OCI-LY7 (cell line): ENCODE data around the gene ADRB1. TPM values are rescaled to one million over a fixed set of nuclear protein-coding genes. Genes with fewer than 3 reads are reported as not detected.

Experiments used
- BruUV-seq: library from RNA; stranded (reverse); fragments of 400-500 nt; replicated peaks from 2 replicates; lab custom pipeline; 2021; lab: Mats Ljungman, UMichigan
- CTCF ChIA-PET: fragments of 300-600 bp; sonication (Branson Sonifier 250); formaldehyde crosslinking; loops from one replicate; lab custom pipeline; 2022; ENCODE audit warnings: antibody characterized with exemption; ENCODE audit not compliant: unreplicated experiment; lab: Charles Lee
- POLR2A ChIA-PET: fragments of 300-600 bp; sonication (Branson Sonifier 250); formaldehyde crosslinking; loops from one replicate; lab custom pipeline; 2022; ENCODE audit warnings: antibody characterized with exemption; lab: Charles Lee
- DNase-seq: peaks from one replicate; pipeline ENCODE4 v3.0.0-alpha.2; 2015; ENCODE audit warnings: low spot score
- H2AFZ ChIP-seq: fragments of 200-600 bp; sonication (generic), shearing (Covaris generic); 2 replicates; pipeline ENCODE4 v1.6.1; 2014; ENCODE audit warnings: mild to moderate bottlenecking, antibody characterized with exemption, low read length, moderate library complexity
- H3K27ac ChIP-seq: fragments of 200-600 bp; sonication (generic); 2 replicates; pipeline ENCODE4 v1.5.1; 2014; ENCODE audit warnings: mixed run types, low read depth, mild to moderate bottlenecking, moderate library complexity, low read length, inconsistent platforms; ENCODE audit not compliant: poor library complexity, severe bottlenecking
- H3K36me3 ChIP-seq: fragments of 200-600 bp; sonication (generic); 2 replicates; pipeline ENCODE4 v1.6.1; 2014; ENCODE audit warnings: mild to moderate bottlenecking, antibody characterized with exemption, low read length, moderate library complexity, mixed read lengths; ENCODE audit not compliant: insufficient read depth
- H3K4me1 ChIP-seq: fragments of 200-600 bp; sonication (generic); 2 replicates; pipeline ENCODE4 v1.5.1; 2014; ENCODE audit warnings: mild to moderate bottlenecking, low read length; ENCODE audit not compliant: insufficient read depth, poor library complexity, severe bottlenecking
- H3K4me2 ChIP-seq: fragments of 200-600 bp; sonication (generic); 2 replicates; pipeline ENCODE4 v1.6.1; 2014; ENCODE audit warnings: mild to moderate bottlenecking, low read length
- H3K4me3 ChIP-seq: fragments of 200-600 bp; sonication (generic); 2 replicates; pipeline ENCODE4 v1.5.1; 2014; ENCODE audit warnings: mild to moderate bottlenecking, low read depth, low read length; ENCODE audit not compliant: poor library complexity, severe bottlenecking
- H3K79me2 ChIP-seq: fragments of 200-600 bp; sonication (generic); 2 replicates; pipeline ENCODE4 v1.6.1; 2016; ENCODE audit warnings: low read depth, mild to moderate bottlenecking, low read length, moderate library complexity, mixed read lengths; ENCODE audit not compliant: insufficient read depth
- H3K9me2 ChIP-seq: fragments of 200-600 bp; sonication (generic); 2 replicates; pipeline ENCODE4 v1.6.1; 2016; ENCODE audit warnings: mild to moderate bottlenecking, low read length, mixed read lengths; ENCODE audit not compliant: insufficient read depth
- H3K9me3 ChIP-seq: fragments of 200-600 bp; sonication (generic); 2 replicates; pipeline ENCODE4 v1.6.1; 2014; ENCODE audit warnings: mild to moderate bottlenecking, mixed run types, low read length, mixed read lengths
- H4K20me1 ChIP-seq: fragments of 200-600 bp; sonication (generic); 2 replicates; pipeline ENCODE4 v1.6.1; 2014; ENCODE audit warnings: mild to moderate bottlenecking, antibody characterized with exemption, low read length, moderate library complexity, mixed read lengths; ENCODE audit not compliant: insufficient read depth
- CTCF ChIP-seq: fragments of 200-600 bp; sonication (generic); conservative IDR thresholded peaks from 2 replicates; pipeline ENCODE4 v1.5.1; 2014; ENCODE audit warnings: mild to moderate bottlenecking, antibody characterized with exemption, low read length, moderate library complexity, mixed read lengths
- EZH2phosphoT487 ChIP-seq: fragments of 200-600 bp; sonication (generic); IDR thresholded peaks from 2 replicates; pipeline ENCODE4 v1.6.1; 2018; ENCODE audit warnings: low read depth, borderline replicate concordance, mild to moderate bottlenecking, mixed run types, antibody characterized with exemption, low read length, moderate library complexity, mixed read lengths
- intact Hi-C: fragments of 100-400 bp; cut with micrococcal nuclease; formaldehyde crosslinking; loops from one replicate; pipeline ENCODE4 v1.10.0; 2022; ENCODE audit not compliant: unreplicated experiment
- total RNA-seq, 2 experiments: library from RNA; depleted of rRNA in 1 of 2; stranded (reverse); fragments of >200 nt in 1 of 2; shearing (Covaris generic) in 1 of 2; gene quantifications; 2 replicates each; pipeline ENCODE4 v1.2.3, GENCODE V29; 2014 to 2022

ADRB1 gene
- total RNA-seq, 2 experiments from 2014 or later = 1.3 to 2.0 TPM

GRCh38 chr10:114046087-114046458 is 2.4 kb downstream of the ADRB1 start:
- ChIA-PET POLR2A (interaction anchor here (0.8 to 2.0 kb wide), 8 partner anchors 8 to 155 kb away, joined by 3 to 8 read pairs (median 4); no protein-coding TSS in a partner anchor), CTCF (no interaction called here)
- Histone ChIP-seq H2AFZ (no peak overlapping the region), H3K79me2 (no peaks in the 10 kb centered on the region), H4K20me1 (no peaks in the 10 kb centered on the region), H3K9me2 (no peaks in the 10 kb centered on the region), H3K27ac (no peak overlapping the region), H3K36me3 (no peaks in the 10 kb centered on the region), H3K4me2 (no peak overlapping the region), H3K4me1 (peaks cover 8% of the 10 kb centered on the region), H3K4me3 (no peak overlapping the region), H3K9me3 (no peaks in the 10 kb centered on the region)
- intact Hi-C loops = no loop called here
- no TSS peak for BruUV-seq
- DNase-seq = no peak
- no peak for TF ChIP-seq EZH2phosphoT487
- no peak for TF ChIP-seq CTCF

- BruUV-seq = no TSS peak
- H3K4me1 ChIP-seq = no peaks in the 10 kb centered on the region
- POLR2A ChIA-PET = interaction anchor here (0.7 to 2.5 kb wide), 11 partner anchors 9 to 318 kb away, joined by 3 to 13 read pairs (median 4); no protein-coding TSS in a partner anchor
- no peaks in the 10 kb centered on the region for H3K9me3 ChIP-seq
- H3K4me3 ChIP-seq = no peak overlapping the region
- peak overlapping the region; percentile 22; the same call in 1 of the 2 replicates for H2AFZ ChIP-seq
- CTCF ChIA-PET = interaction anchor here (0.6 kb wide), 1 partner anchor 34 kb away, joined by 3 read pairs; no protein-coding TSS in a partner anchor
- TF ChIP-seq EZH2phosphoT487 (no peak), CTCF (no peak)
- H3K27ac ChIP-seq = no peak overlapping the region
- H3K4me2 ChIP-seq = peak overlapping the region; percentile 1; the same call in 1 of the 2 replicates
- H3K36me3 ChIP-seq = no peaks in the 10 kb centered on the region
- no peaks in the 10 kb centered on the region for H3K9me2 ChIP-seq
- H4K20me1 ChIP-seq = no peaks in the 10 kb centered on the region
- no peak for DNase-seq
- intact Hi-C loops = no loop called here
- no peaks in the 10 kb centered on the region for H3K79me2 ChIP-seq
Observed at GRCh38 chr10:114048472-114048871, 4.8 kb downstream of the ADRB1 start.

DNA sequence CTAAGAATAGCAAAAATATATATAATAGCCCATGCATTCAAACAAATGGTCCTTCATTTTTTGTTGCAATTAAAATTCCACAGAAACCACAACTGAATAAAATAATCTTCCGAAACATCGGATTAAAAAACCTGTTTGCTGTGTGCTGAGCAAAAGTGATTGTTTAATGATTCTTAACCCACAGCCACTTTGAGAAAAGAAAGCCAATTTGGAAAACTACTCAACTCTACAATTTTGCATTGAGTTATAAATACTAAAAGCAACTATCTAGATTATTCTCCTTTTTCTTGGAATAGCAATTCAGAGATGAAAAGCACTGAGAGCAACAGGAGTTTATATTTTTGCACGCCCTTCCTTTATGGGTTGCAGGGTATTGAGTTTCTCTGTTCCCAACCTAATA is 8.0 kb downstream of the ADRB1 start:
- H3K27ac ChIP-seq = no peak overlapping the region
- no peak overlapping the region for H3K4me3 ChIP-seq
- no TSS peak for BruUV-seq
- no peak overlapping the region for H2AFZ ChIP-seq
- H3K4me1 ChIP-seq = no peaks in the 10 kb centered on the region
- H3K79me2 ChIP-seq = no peaks in the 10 kb centered on the region
- no peak overlapping the region for H3K4me2 ChIP-seq
- H4K20me1 ChIP-seq = no peaks in the 10 kb centered on the region
- no peaks in the 10 kb centered on the region for H3K9me2 ChIP-seq
- POLR2A ChIA-PET = no interaction called here
- TF ChIP-seq CTCF = no peak
- no peak for TF ChIP-seq EZH2phosphoT487
- no peaks in the 10 kb centered on the region for H3K36me3 ChIP-seq
- CTCF ChIA-PET = no interaction called here
- no peak for DNase-seq
- intact Hi-C loops = no loop called here
- H3K9me3 ChIP-seq = no peaks in the 10 kb centered on the region
